GM10266 (cell line): ENCODE data around the gene THBD.

ENCODE experiments used
- DNase-seq: peaks from one replicate; pipeline ENCODE4 v3.0.0; 2012; ENCODE audit errors: extremely low spot score
- CTCF ChIP-seq: IDR thresholded peaks from 2 replicates; pipeline ENCODE4 v1.5.1; 2012; ENCODE audit warnings: mild to moderate bottlenecking, low read depth; ENCODE audit not compliant: control insufficient read depth, insufficient read depth; ENCODE audit errors: missing control alignments

THBD gene

GRCh38 chr20:23010096-23010495 is 39.4 kb downstream of the THBD start:
- DNase-seq: no peak
- TF ChIP-seq CTCF: no peak

GRCh38 chr20:23009636-23010035 is 39.8 kb downstream of the THBD start:
- no peak for TF ChIP-seq CTCF
- no peak for DNase-seq

- no peak for DNase-seq
- TF ChIP-seq CTCF: no peak
These were observed 40.8 kb downstream of the THBD start for GRCh38 chr20:23008667-23009066.

GRCh38 chr20:23007886-23008655 is 41.4 kb downstream of the THBD start:
- no peak for TF ChIP-seq CTCF
- no peak for DNase-seq

GRCh38 chr20:23007462-23007861 is 42.0 kb downstream of the THBD start:
- TF ChIP-seq CTCF: no peak
- no peak for DNase-seq

- TF ChIP-seq CTCF: no peak
- no peak for DNase-seq
These were observed 43.7 kb downstream of the THBD start for GRCh38 chr20:23005776-23006175.

GRCh38 chr20:23003881-23004460 is 45.5 kb downstream of the THBD start:
- no peak for TF ChIP-seq CTCF
- DNase-seq: no peak
